Activated CD4-positive, alpha-beta T cell treated with anti-CD3 and anti-CD28 coated beads, Interleukin-2, amount 50 U/mL, for 4 hours (primary cell): ENCODE results near the gene CENPI.
"Not testable (repeated sequence)": the region's sequence is repeated elsewhere in the genome, so short reads cannot be mapped to it uniquely, and the experiment has no call there.

ENCODE experiments used
- DNase-seq, 2 experiments: peaks; one replicate each; pipeline ENCODE4 v3.0.0-alpha.2; 2020

The CENPI gene, protein sequence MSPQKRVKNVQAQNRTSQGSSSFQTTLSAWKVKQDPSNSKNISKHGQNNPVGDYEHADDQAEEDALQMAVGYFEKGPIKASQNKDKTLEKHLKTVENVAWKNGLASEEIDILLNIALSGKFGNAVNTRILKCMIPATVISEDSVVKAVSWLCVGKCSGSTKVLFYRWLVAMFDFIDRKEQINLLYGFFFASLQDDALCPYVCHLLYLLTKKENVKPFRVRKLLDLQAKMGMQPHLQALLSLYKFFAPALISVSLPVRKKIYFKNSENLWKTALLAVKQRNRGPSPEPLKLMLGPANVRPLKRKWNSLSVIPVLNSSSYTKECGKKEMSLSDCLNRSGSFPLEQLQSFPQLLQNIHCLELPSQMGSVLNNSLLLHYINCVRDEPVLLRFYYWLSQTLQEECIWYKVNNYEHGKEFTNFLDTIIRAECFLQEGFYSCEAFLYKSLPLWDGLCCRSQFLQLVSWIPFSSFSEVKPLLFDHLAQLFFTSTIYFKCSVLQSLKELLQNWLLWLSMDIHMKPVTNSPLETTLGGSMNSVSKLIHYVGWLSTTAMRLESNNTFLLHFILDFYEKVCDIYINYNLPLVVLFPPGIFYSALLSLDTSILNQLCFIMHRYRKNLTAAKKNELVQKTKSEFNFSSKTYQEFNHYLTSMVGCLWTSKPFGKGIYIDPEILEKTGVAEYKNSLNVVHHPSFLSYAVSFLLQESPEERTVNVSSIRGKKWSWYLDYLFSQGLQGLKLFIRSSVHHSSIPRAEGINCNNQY

DNA sequence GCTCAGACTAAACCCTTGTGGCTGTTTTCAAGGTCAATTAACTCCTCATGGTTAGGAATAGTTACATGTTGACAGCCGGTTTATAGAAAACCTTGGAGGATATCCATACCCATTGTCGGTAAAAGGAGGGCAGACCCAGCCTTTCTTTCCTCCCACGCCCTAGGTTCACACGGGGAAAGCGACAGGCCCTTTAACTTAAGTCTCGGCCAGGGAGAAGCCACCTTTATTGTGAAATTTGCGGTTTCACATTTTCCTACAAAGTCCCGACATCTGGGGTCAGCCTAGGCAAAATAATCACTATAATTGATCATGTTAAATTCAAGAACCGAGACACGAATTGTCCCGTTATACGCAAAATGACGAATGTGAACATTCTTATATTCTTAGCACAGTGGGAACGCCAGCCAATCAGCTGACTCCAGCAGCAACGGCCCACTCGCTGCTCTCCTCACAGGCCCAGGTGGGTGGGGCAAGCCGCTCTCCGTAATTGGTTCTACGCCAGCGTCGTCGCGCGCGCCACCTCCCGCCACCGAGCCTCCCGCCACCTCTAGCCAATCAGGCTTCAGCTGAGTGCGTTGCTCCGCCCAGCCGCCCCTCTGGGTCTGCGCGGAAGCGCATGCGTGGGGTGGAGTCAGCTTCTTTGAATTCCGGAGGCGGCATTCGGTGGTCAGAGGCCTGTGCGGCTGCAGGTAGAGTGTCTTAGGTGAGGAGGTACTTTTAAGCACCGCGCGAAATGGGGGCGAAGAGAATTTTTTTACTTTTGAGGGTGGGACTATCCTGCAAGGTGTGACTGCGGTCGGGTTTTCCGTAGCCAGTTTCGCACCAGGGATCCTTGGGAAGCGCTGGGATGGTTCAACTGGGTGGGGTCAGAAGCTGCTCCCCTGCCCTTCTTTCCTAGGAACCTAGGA lies at the start of gene CENPI:
Gene CENPI (plus strand): TSS at position 659 of the 908 bp plus-strand sequence. CDS start 2,867 bp downstream, outside the sequence.
- DNase-seq = peak; percentile 87 to 90

DNA sequence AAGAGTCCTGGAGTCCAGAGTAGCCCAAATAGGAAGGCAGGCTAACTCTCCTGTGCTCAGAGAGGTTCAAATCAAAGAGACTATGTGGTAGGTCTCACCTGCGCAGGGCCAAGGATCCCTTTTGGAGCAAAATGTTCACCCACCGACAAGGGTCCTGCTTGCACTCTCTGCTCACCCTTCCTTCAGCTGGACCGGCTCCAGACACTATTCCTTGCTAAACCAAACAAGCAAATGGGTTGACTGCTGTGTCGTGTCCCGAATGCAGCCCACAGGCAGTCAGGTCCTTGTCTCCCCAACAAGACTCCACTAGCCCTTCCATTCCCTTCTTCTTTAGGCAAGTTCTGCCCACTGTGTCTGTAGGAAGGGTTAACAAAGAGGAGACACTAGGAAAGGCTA lies 46.9 kb upstream of the CENPI start:
- DNase-seq = no peak

DNA sequence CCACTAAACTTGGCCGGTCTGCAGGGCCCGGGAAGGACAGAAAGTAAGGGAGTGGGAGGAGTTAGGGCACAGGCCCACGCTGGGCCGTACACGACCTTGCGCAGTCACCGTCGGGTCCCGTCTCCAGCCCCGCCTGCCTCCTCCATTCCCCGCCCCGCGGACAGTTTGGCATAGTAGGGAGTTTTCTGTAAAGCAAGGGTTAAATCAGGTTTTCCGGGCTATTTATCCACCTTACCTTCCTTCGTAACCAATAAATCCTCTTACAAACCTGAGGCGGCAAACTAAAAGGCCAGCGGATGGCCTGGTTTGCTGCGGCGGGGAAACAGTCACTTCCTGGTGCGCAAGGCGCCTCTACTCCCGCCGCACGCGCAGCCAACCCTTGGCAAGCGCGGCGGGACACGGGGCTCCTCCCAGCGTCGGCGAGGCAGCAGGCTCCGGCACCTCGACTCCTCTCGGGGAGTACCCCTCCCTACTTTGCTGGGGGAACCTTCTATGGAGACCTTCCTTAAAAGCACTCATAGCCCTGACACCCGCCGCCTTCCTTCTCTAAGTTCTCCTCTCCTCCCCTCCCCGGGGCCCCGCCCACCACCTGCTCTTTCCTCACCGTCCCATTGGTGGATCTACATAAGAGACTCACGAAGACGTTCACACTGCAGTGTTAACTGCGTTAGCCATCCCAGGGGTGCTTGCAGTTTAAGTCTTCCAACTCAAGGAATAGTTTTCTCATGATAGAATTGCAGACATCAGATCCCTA lies 46.3 kb upstream of the CENPI start, which contains the start of gene TRMT2B:
Gene TRMT2B (minus strand): TSS at position 563 of the 754 bp plus-strand sequence. CDS start 9,822 bp downstream, outside the sequence.
- peak; percentile 76 to 78 for DNase-seq

DNA sequence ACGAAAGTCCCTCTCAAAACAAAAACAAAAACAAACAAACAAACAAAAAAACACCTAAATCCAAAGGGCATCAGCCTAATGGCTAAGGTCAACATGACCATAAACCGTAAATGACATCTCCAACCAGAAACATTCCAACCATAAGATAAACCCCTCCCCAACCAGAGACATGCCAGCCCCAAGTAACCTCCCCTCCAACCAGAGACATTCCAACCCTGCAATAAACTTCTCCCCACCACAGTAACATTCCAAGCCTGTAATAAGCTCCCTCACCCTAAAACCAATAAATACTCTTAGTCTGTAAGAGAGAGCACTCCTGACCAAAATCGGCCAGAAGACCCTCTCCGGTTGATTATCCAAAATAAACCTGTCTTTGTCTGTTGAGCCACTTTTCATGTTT lies 41.5 kb upstream of the CENPI start:
- DNase-seq = not testable (repeated sequence)

DNA sequence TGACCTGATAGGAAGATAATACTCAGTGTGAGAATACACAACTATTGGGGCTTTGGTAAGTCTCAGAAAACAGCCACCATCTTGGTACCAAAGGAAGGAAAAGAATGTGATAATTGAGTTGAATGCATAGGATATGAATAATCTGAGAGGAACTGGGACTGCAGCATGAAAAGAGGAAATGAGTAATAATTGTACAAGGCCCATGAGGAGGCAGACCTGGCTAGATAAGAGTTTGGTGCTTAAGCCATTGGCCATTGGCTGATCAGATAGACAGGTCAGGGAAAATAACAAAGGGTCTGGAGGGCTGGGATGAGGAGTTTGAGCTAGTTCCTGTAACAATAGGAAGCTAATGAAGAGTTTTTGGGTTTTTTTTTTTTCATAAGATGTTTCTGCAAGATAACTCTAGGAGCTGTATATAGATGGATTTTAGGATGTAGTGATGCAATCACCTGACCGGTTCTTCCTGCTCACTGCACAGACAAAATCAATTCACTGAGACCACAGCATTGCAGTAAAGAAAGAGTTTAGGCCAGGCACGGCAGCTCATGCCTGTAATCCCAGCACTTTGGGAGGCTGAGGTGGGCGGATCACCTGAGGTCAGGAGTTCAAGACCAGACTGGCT lies 40.8 kb upstream of the CENPI start:
- DNase-seq = no peak

DNA sequence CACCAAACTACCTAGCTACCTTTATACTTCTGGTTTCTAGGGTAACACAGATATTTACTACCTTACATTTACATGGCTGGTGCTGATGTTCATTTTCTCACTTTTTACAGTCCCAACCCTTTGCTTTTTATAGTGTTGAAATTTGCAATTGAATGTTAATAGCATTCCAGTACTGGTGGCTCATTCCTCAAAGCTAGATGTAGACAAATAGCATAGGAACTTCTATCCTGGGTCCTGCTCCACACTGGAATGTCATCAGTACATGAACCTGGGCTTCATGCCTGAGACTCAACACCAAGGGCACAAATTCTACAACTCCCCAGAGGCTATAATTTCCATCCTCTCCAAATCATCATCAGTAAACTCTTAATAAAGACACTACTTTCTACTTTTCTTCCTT lies 35.8 kb upstream of the CENPI start:
- no peak for DNase-seq

DNA sequence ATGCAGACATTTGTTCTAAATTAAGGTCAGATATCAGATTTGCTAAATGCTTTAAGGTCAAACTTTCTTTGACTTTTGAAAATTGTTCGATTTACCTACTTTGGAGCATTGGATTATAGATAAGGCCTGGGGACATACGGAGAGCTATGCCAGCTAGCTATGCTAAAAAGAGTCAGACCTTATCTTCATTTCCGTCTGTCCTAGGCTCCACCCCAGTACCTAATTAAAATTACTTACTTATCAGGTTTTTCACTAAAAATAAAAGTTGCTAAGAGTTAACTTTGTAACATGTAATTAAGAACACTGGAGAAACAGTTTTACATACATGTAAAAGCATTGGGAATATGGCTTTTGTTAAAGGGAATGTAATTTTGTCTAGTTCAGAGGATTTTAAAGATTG lies 26.4 kb upstream of the CENPI start:
- no peak for DNase-seq

DNA sequence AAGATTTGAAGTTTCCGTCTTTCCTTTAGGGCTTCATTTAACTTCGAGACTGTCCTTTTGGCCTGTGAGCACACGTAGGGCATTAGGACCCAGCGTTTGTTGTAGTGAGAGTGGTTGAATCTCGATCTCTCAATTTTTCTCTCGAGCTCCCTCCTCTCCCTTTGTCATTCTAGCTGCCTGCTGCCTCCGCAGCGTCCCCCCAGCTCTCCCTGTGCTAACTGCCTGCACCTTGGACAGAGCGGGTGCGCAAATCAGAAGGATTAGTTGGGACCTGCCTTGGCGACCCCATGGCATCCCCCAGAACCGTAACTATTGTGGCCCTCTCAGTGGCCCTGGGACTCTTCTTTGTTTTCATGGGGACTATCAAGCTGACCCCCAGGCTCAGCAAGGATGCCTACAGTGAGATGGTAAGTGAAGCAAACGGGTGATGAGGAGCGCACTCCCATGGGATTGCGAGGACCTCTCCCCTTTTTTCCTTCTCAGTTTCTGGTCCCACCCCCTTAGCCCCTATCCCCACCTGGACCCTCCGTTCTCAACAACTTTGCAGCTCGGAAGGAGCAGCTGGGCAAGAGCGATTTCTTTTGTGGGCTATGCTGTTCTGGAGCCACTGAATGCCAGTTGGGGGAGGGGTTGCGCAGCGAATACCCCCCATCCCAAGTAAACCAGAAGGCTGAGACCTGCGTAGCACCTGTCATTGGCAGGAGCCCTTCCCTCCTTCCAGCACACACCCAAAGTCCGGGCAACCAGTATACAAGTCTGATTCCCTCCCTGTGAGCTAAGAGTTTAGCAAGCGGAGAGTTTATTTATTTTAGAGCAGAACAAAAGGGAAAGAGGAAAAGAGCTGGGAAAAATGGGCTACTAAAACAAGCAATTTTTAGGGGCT lies 19.0 kb upstream of the CENPI start, which contains the start of gene TMEM35A:
Gene TMEM35A (plus strand): TSS at position 164 of the 883 bp plus-strand sequence. CDS start 124 bp downstream, at position 288.
- no peak for DNase-seq

DNA sequence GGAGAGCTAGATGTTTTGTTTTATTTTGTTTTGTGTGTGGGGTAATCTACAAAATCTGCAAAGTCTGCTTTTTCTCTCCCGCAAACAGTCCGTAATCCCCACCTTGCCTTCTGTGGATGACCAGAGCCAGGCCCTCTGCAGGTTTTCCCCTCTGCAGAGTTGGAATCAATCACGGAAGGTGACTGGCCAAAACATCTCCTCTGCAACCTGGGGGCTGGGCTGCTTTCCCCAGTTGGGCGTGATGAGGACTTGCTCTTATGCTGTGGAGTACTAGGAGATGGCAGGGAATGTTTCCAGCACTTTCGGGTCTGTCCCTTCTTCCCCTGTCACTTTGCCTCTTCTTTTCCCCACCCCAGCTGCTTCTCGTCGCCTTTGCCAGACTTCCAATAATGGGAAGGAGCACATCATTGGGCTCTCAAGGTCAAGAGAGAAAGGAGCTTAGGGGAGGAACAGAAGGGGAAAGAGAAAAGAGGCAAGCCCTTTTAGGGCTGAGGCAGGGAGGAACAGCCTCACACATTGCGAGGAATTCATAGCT lies 18.2 kb upstream of the CENPI start:
- no peak for DNase-seq

DNA sequence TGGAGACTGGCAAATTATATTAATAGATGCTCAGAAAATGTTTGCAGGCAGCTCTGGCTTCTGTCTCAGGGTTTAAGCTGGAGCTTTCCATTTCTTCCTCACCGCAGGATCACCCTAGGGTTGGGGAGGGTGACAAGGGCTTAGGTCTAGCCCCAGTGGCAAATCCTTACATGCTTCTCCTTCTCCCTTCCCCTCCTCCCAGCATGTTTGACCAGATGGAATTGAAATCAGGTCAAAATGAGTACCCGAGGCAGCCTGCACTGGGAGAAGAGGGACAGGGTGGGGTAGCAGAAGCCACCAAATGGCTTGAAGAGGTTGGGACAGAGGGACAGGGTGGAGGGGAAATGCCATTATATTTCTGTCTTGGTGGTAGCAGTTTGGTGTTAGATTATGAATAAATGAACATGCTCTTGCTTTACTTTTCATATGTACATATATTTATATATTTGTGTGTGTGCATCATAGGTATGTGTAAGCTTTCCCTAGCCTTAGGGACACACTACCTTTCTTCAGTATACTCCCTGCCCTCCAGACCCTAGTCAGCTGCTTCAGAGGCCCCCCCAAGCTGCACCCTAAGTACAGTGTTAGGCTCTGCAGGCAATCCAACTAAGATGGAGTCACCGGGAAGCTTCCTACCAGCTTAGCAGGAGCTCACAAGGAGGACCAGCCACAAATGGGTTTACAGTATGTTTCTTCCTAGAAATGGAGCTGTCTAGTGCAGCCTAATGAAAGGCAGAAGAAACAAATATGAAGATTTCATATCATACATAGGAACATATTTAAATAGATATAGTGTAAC lies 17.5 kb upstream of the CENPI start:
- no peak for DNase-seq

DNA sequence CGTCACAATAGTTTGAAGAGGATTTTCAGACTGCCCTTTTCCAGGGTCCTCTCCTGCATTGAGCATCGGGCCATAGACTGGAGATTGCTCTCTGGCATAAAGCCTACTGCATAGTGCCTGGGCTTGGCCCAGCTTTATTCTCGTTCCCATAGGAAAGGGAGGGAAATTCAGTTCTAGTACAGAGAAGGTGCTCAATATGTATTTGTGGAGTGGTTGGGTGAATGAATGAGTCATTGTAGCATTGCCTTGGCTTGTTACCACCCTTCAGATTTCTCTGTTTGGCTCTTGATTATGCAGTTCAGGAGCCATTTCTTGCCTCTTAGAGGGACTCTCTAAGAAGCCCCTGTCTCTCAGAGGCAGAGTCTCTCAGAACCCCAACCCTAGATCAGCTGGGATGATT lies 16.8 kb upstream of the CENPI start:
- no peak for DNase-seq

DNA sequence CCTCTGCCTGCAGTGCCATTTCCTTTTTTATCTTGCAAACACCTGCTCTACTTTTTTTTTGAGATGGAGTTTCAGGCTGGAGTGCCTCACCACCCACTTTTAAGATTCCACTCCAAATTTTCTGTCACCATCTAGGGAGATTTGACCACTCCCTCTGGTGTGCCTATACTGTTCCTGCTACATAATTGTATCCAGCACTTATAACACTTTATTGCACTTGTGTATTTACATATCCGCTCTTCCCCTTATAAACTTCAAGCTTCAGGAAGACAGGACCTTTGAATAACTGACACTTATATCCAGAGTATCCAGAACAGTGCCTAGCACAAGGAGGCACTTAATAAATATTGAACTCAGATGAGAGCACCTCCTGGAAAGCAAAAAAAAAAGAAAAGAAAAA lies 6.2 kb upstream of the CENPI start:
- no peak for DNase-seq

DNA sequence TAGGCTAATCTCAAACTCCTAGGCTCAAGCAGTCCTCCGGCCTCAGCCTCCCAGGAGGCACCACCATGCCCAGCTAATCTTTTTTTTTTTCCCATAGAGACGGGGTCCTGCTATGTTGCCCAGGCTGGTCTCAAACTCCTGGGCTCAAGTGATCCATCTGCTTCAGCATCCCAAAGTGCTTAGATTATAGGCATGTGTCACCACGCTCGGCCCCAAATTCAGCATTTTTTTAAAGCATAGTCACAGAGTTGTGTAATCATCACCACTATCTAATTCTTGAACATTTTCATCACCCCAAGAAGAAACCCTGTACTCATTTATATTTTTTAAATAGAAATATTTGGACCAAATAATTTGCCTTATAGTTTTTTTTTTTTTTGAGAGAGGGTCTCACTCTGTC lies 10.3 kb downstream of the CENPI start:
- DNase-seq = no peak

DNA sequence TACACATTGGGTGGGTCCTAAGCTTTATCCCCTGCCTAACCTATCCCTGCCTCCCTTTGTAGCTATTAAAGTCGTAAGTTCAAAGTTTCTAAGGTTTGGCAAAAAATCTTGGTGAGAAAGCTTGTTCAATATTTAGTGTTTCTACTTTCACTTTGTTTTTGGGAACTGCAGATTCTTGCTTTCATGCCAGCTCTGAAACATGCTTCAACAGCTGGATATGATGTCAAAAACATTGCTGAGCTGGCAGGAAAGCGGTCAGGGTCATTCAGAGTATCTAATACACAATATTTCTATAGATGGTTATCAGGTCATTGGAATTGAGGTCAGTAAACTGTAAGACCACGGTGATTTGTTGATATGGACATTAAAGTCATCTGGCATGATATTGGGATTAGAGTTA lies 19.7 kb downstream of the CENPI start:
- DNase-seq = no peak

DNA sequence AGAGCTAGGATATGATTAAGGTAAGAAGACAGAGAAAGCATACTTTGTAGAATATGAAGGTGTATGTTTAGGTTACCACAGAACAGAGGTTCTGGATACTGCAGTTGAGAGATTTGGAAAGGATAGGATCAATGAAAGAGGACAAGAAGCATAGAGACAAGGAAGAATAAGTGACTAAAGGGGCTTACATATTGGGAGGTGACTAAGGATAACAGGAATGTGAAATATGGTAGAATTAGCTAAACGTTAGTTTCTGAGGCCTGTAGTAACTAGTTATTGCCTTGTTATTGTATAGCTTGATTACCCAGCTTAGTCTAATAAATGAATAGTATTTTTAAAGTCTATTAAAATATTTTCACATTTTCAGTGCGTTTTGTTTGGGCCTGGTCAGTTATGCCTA lies 38.2 kb downstream of the CENPI start:
- no peak for DNase-seq
